ENCODE data around the gene NRCAM.

NRCAM gene

DNA sequence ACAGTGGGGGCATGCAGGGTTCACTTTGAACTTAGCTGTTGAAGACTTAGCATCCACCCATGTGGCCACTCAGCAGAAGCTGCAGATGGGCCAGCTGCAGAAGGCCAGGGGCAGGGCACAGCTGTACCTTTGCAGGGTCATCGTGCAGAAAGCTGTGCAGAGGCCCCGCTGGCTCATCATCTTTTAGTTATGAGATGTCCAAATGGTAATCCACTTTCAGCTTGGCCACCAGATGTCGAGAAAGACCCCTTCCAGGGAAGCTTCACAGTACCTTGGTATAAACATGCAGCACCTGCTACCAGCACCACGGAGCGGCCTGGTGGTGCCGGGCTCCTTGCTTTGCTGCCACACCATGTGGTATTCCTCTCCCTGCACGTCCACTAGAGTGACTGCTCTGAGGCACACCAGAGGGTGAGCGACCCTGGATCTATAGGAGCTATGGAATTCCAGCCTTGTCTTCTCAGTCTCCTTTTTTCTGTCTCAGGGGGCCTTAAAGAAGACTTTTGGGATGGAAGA, 251.9 kb downstream of the NRCAM start:
- no peak overlapping the region for H3K27ac ChIP-seq (ENCODE audit: low read depth, low read length)
- H3K4me3 ChIP-seq (ENCODE audit: low read depth in 1 of 2, low read length in 2 of 2), result no peak overlapping the region
- H3K4me1 ChIP-seq (ENCODE audit: control insufficient read depth in 1 of 2, insufficient read depth in 2 of 2, low read length in 2 of 2), result no peaks in the 10 kb centered on the region
- no peaks in the 10 kb centered on the region for H3K9me3 ChIP-seq (ENCODE audit: control insufficient read depth in 1 of 2, low read length in 2 of 2)
- H3K36me3 ChIP-seq (ENCODE audit: control insufficient read depth in 1 of 2, insufficient read depth in 2 of 2, low read length in 2 of 2), result no peaks in the 10 kb centered on the region
- no peak overlapping the region for H3K9ac ChIP-seq (ENCODE audit: low read depth in 1 of 2, low read length in 2 of 2)
- H3K27me3 ChIP-seq (ENCODE audit: control insufficient read depth in 1 of 2, insufficient read depth in 2 of 2, low read length in 2 of 2), result no peaks in the 10 kb centered on the region

DNA sequence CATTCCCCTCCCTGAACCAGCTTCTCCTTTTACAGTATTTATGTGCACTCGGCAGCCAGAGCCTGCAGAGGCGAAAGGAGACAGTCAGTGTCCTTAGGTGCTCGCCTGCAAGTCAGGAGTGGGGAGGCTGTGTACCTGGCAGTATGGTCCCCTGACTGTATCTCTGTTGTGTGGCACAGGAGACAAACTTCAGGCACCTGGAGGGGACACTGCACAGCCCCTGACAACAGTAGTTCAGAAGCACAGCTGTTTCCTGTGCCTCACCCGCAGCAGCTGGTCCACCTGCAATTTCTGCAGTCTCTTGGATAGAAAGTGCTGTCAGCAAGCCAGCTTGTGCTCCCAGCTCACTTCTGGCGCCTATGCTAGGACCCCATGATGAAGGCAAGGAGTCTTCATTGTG, 252.7 kb downstream of the NRCAM start:
- H3K9ac ChIP-seq (ENCODE audit: low read depth in 1 of 2, low read length in 2 of 2), result no peak overlapping the region
- no peaks in the 10 kb centered on the region for H3K27me3 ChIP-seq (ENCODE audit: control insufficient read depth in 1 of 2, insufficient read depth in 2 of 2, low read length in 2 of 2)
- H3K27ac ChIP-seq (ENCODE audit: low read depth, low read length), result no peak overlapping the region
- H3K4me3 ChIP-seq (ENCODE audit: low read depth in 1 of 2, low read length in 2 of 2), result no peak overlapping the region
- no peaks in the 10 kb centered on the region for H3K9me3 ChIP-seq (ENCODE audit: control insufficient read depth in 1 of 2, low read length in 2 of 2)
- H3K4me1 ChIP-seq (ENCODE audit: control insufficient read depth in 1 of 2, insufficient read depth in 2 of 2, low read length in 2 of 2), result no peaks in the 10 kb centered on the region
- no peaks in the 10 kb centered on the region for H3K36me3 ChIP-seq (ENCODE audit: control insufficient read depth in 1 of 2, insufficient read depth in 2 of 2, low read length in 2 of 2)

DNA sequence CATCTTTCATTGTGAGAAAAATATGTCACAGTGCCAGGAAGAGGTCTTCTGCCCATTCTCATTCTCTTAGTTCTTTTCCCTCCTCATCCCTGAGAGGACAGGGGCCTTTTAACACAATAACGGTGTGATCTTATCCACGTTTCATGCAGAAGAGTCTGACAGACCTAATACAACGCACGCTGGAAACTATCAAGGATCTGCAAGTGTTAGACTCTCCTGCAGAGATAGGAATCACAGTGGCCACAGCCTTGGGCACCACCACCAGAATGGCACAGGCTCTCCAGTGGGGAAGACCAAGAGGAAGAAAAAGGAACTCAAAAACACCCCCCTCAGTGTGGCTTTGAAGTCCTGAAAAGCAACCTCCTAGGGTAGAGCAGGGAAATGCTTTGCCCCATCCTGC, 253.5 kb downstream of the NRCAM start:
- Histone ChIP-seq H3K27ac (ENCODE audit: low read depth, low read length) (no peak overlapping the region), H3K27me3 (ENCODE audit: control insufficient read depth in 1 of 2, insufficient read depth in 2 of 2, low read length in 2 of 2) (no peaks in the 10 kb centered on the region), H3K9me3 (ENCODE audit: control insufficient read depth in 1 of 2, low read length in 2 of 2) (no peaks in the 10 kb centered on the region)

GRCh38 chr7:108201766-108202165, 254.5 kb downstream of the NRCAM start:
- no peaks in the 10 kb centered on the region for H3K9me3 ChIP-seq (ENCODE audit: control insufficient read depth in 1 of 2, low read length in 2 of 2)
- no peaks in the 10 kb centered on the region for H3K4me1 ChIP-seq (ENCODE audit: control insufficient read depth in 1 of 2, insufficient read depth in 2 of 2, low read length in 2 of 2)

More for the DNA sequence above, 253.5 kb downstream of the NRCAM start:
- H3K9ac ChIP-seq (ENCODE audit: low read depth in 1 of 2, low read length in 2 of 2), result no peak overlapping the region
- no peaks in the 10 kb centered on the region for H3K4me1 ChIP-seq (ENCODE audit: control insufficient read depth in 1 of 2, insufficient read depth in 2 of 2, low read length in 2 of 2)
- H3K36me3 ChIP-seq (ENCODE audit: control insufficient read depth in 1 of 2, insufficient read depth in 2 of 2, low read length in 2 of 2), result no peaks in the 10 kb centered on the region
- H3K4me3 ChIP-seq (ENCODE audit: low read depth in 1 of 2, low read length in 2 of 2), result no peak overlapping the region

DNA sequence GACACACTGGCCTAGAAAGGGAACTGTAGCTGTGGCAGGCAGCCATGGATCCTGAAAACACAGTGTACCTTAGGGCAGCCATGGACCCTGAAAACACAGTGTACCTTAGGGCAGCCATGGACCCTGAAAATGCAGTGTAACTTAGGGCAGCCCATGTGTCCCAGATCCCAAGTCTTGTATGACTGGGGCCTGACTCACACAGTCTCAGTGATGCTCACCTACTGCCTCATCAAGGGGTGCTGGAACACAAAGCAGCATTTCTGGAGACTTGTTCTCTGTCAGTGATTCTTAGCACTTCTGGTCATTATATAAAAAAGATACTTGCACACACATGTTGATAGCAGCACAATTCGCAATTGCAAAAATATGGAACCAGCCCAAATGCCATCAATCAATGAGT, 255.9 kb downstream of the NRCAM start:
- no peaks in the 10 kb centered on the region for H3K9me3 ChIP-seq (ENCODE audit: control insufficient read depth in 1 of 2, low read length in 2 of 2)
- H3K36me3 ChIP-seq (ENCODE audit: control insufficient read depth in 1 of 2, insufficient read depth in 2 of 2, low read length in 2 of 2), result no peaks in the 10 kb centered on the region
- no peaks in the 10 kb centered on the region for H3K27me3 ChIP-seq (ENCODE audit: control insufficient read depth in 1 of 2, insufficient read depth in 2 of 2, low read length in 2 of 2)
- no peak overlapping the region for H3K4me3 ChIP-seq (ENCODE audit: low read depth in 1 of 2, low read length in 2 of 2)
- no peak overlapping the region for H3K9ac ChIP-seq (ENCODE audit: low read depth in 1 of 2, low read length in 2 of 2)
- no peaks in the 10 kb centered on the region for H3K4me1 ChIP-seq (ENCODE audit: control insufficient read depth in 1 of 2, insufficient read depth in 2 of 2, low read length in 2 of 2)
- no peak overlapping the region for H3K27ac ChIP-seq (ENCODE audit: low read depth, low read length)

More at GRCh38 chr7:108201766-108202165, 254.5 kb downstream of the NRCAM start:
- H3K9ac ChIP-seq (ENCODE audit: low read depth in 1 of 2, low read length in 2 of 2), result no peak overlapping the region
- H3K27me3 ChIP-seq (ENCODE audit: control insufficient read depth in 1 of 2, insufficient read depth in 2 of 2, low read length in 2 of 2), result no peaks in the 10 kb centered on the region
- no peak overlapping the region for H3K4me3 ChIP-seq (ENCODE audit: low read depth in 1 of 2, low read length in 2 of 2)
- H3K27ac ChIP-seq (ENCODE audit: low read depth, low read length), result no peak overlapping the region
- H3K36me3 ChIP-seq (ENCODE audit: control insufficient read depth in 1 of 2, insufficient read depth in 2 of 2, low read length in 2 of 2), result no peaks in the 10 kb centered on the region

DNA sequence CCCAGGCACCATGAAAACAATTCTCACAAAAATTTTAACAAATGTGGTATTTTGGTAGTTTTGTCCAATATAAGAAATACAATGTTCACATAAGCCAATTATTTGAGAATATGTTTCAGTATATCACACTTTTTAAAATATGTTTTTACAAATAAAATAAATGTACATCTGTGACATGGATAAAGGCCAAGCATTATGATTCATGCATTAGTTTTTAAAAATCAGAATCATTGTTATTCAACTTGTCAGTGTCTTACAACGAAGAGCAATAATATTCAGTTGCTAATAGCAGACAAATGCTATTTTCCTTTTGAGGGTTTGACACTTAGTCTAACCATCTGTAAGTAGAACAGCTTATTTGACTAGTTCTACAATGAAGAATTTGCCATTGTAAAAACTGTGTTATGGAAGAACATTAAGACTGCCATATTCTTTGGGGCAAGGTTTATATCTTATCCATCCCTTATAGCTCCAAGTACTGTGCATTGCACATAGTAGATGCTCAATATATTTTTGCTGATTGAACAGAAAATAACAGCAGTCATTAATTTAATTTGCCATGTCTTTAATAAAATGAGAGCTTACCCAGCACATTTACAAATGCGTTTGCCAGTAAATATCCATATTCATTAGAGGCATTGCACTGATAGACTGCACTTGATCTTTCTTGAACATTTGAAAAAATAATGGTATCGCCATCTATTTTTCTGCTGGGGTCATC, 258.7 kb downstream of the NRCAM start:
- H3K36me3 ChIP-seq (ENCODE audit: control insufficient read depth in 1 of 2, insufficient read depth in 2 of 2, low read length in 2 of 2), result no peaks in the 10 kb centered on the region
- no peak overlapping the region for H3K9ac ChIP-seq (ENCODE audit: low read depth in 1 of 2, low read length in 2 of 2)
- no peaks in the 10 kb centered on the region for H3K4me1 ChIP-seq (ENCODE audit: control insufficient read depth in 1 of 2, insufficient read depth in 2 of 2, low read length in 2 of 2)
- H3K27ac ChIP-seq (ENCODE audit: low read depth, low read length), result no peak overlapping the region
- no peak overlapping the region for H3K4me3 ChIP-seq (ENCODE audit: low read depth in 1 of 2, low read length in 2 of 2)
- no peaks in the 10 kb centered on the region for H3K9me3 ChIP-seq (ENCODE audit: control insufficient read depth in 1 of 2, low read length in 2 of 2)
- no peaks in the 10 kb centered on the region for H3K27me3 ChIP-seq (ENCODE audit: control insufficient read depth in 1 of 2, insufficient read depth in 2 of 2, low read length in 2 of 2)

DNA sequence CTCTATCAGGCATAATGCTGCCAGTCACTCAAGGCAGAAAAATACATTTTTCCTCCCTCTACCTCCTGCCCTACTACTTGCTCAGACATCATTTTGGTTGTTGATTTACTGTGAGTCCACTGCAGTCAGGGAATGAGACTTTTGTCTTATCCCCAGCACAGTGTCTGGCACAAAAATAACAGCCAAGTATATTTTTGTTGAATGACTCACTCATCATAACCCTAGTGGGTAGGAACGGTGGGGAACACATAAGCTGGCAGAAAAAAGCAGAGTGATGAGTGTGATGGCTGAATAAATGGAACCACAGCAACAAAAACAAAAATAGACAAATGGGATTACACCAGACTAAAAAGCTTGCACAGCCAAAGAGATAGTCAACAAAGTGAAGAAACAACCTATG, 260.2 kb downstream of the NRCAM start:
- Histone ChIP-seq H3K27ac (ENCODE audit: low read depth, low read length) (no peak overlapping the region), H3K9me3 (ENCODE audit: control insufficient read depth in 1 of 2, low read length in 2 of 2) (no peaks in the 10 kb centered on the region), H3K27me3 (ENCODE audit: control insufficient read depth in 1 of 2, insufficient read depth in 2 of 2, low read length in 2 of 2) (no peaks in the 10 kb centered on the region), H3K4me3 (ENCODE audit: low read depth in 1 of 2, low read length in 2 of 2) (no peak overlapping the region), H3K36me3 (ENCODE audit: control insufficient read depth in 1 of 2, insufficient read depth in 2 of 2, low read length in 2 of 2) (no peaks in the 10 kb centered on the region), H3K9ac (ENCODE audit: low read depth in 1 of 2, low read length in 2 of 2) (no peak overlapping the region), H3K4me1 (ENCODE audit: control insufficient read depth in 1 of 2, insufficient read depth in 2 of 2, low read length in 2 of 2) (no peaks in the 10 kb centered on the region)

GRCh38 chr7:108193594-108194498, 262.4 kb downstream of the NRCAM start:
- H3K27ac ChIP-seq (ENCODE audit: low read depth, low read length), result no peak overlapping the region

GRCh38 chr7:108190891-108191290, 265.3 kb downstream of the NRCAM start:
- H3K27ac ChIP-seq (ENCODE audit: low read depth, low read length), result no peak overlapping the region
- no peaks in the 10 kb centered on the region for H3K36me3 ChIP-seq (ENCODE audit: control insufficient read depth in 1 of 2, insufficient read depth in 2 of 2, low read length in 2 of 2)
- no peaks in the 10 kb centered on the region for H3K4me1 ChIP-seq (ENCODE audit: control insufficient read depth in 1 of 2, insufficient read depth in 2 of 2, low read length in 2 of 2)
- no peak overlapping the region for H3K4me3 ChIP-seq (ENCODE audit: low read depth in 1 of 2, low read length in 2 of 2)
- H3K9ac ChIP-seq (ENCODE audit: low read depth in 1 of 2, low read length in 2 of 2), result no peak overlapping the region
- H3K27me3 ChIP-seq (ENCODE audit: control insufficient read depth in 1 of 2, insufficient read depth in 2 of 2, low read length in 2 of 2), result no peaks in the 10 kb centered on the region
- no peaks in the 10 kb centered on the region for H3K9me3 ChIP-seq (ENCODE audit: control insufficient read depth in 1 of 2, low read length in 2 of 2)

More at GRCh38 chr7:108193594-108194498, 262.4 kb downstream of the NRCAM start:
- H3K9me3 ChIP-seq (ENCODE audit: control insufficient read depth in 1 of 2, low read length in 2 of 2), result no peaks in the 10 kb centered on the region
- H3K9ac ChIP-seq (ENCODE audit: low read depth in 1 of 2, low read length in 2 of 2), result no peak overlapping the region
- no peak overlapping the region for H3K4me3 ChIP-seq (ENCODE audit: low read depth in 1 of 2, low read length in 2 of 2)
- no peaks in the 10 kb centered on the region for H3K4me1 ChIP-seq (ENCODE audit: control insufficient read depth in 1 of 2, insufficient read depth in 2 of 2, low read length in 2 of 2)
- no peaks in the 10 kb centered on the region for H3K36me3 ChIP-seq (ENCODE audit: control insufficient read depth in 1 of 2, insufficient read depth in 2 of 2, low read length in 2 of 2)
- no peaks in the 10 kb centered on the region for H3K27me3 ChIP-seq (ENCODE audit: control insufficient read depth in 1 of 2, insufficient read depth in 2 of 2, low read length in 2 of 2)

GRCh38 chr7:108189733-108190388, 266.4 kb downstream of the NRCAM start:
- no peaks in the 10 kb centered on the region for H3K27me3 ChIP-seq (ENCODE audit: control insufficient read depth in 1 of 2, insufficient read depth in 2 of 2, low read length in 2 of 2)
- no peaks in the 10 kb centered on the region for H3K4me1 ChIP-seq (ENCODE audit: control insufficient read depth in 1 of 2, insufficient read depth in 2 of 2, low read length in 2 of 2)
- no peak overlapping the region for H3K27ac ChIP-seq (ENCODE audit: low read depth, low read length)
- no peaks in the 10 kb centered on the region for H3K36me3 ChIP-seq (ENCODE audit: control insufficient read depth in 1 of 2, insufficient read depth in 2 of 2, low read length in 2 of 2)
- H3K9ac ChIP-seq (ENCODE audit: low read depth in 1 of 2, low read length in 2 of 2), result no peak overlapping the region
- no peaks in the 10 kb centered on the region for H3K9me3 ChIP-seq (ENCODE audit: control insufficient read depth in 1 of 2, low read length in 2 of 2)
- H3K4me3 ChIP-seq (ENCODE audit: low read depth in 1 of 2, low read length in 2 of 2), result no peak overlapping the region
